ENCODE measurements around the gene KAZN. TPM values are rescaled to one million over a fixed set of nuclear protein-coding genes. Genes with fewer than 3 reads are reported as not detected.

Gene KAZN
- total and polyA plus RNA-seq, 2 donors (not counting 1 experiment from before 2014, with no cell fraction given) = 3.4 to 5.0 TPM

DNA sequence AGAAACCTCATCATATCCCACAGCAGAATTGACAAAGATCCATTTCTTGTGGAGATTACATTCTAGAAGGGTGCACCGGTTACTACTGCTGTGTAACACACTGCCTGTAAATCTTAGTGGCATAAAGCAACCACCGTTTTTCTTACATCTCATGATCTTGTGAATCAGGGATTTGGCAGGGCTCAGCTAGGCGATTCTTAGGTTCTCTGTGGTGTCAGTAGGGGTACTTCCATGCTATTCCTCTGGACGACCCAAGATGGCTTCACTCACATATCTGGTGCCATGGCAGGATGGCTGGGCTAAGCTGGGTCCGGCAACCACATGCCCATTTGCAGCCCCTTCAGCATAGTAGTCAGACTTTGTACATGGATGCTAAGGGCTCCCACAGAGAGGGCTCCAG lies 375.3 kb downstream of the KAZN start:
- peaks cover 2% of the 10 kb centered on the region for H3K79me2 ChIP-seq (ENCODE audit: control insufficient read depth, insufficient read depth, low read length)
- no peak overlapping the region for H2AFZ ChIP-seq (ENCODE audit: low read length)
- no peak overlapping the region for H3K27ac ChIP-seq (ENCODE audit: insufficient read depth, low read length)
- H3K27me3 ChIP-seq (ENCODE audit: control insufficient read depth, insufficient read depth, low read length) = no peaks in the 10 kb centered on the region
- no peak overlapping the region for H3K4me2 ChIP-seq (ENCODE audit: extremely low read depth, insufficient read depth, low read length)
- TF ChIP-seq CTCF (conservative IDR thresholded peaks at IDR 0.05 in 1 of 2, IDR thresholded peaks at IDR 0.05 in 1 of 2; ENCODE audit: low read depth in 1 of 2, low read length in 2 of 2) = no peak
- no peak for TF ChIP-seq EZH2 (IDR thresholded peaks at IDR 0.05; ENCODE audit: low read length, missing control alignments)
- no peaks in the 10 kb centered on the region for H3K9me3 ChIP-seq (ENCODE audit: control insufficient read depth, insufficient read depth, low read depth, low read length)
- H3K36me3 ChIP-seq (ENCODE audit: control insufficient read depth, insufficient read depth, low read length) = no peaks in the 10 kb centered on the region
- no peak for DNase-seq (ENCODE audit: low read depth in 2 of 2)
- no peaks in the 10 kb centered on the region for H4K20me1 ChIP-seq (ENCODE audit: control insufficient read depth, extremely low read depth, insufficient read depth, low read length)
- H3K9ac ChIP-seq (ENCODE audit: insufficient read depth, low read length) = no peak overlapping the region
- H3K4me1 ChIP-seq (ENCODE audit: control insufficient read depth, extremely low read depth, insufficient read depth, low read length) = peaks cover 16% of the 10 kb centered on the region
- H3K4me3 ChIP-seq (replicated peaks in 1 of 4; ENCODE audit: control extremely low read depth in 1 of 4, insufficient read depth in 1 of 4, low read depth in 3 of 4, low read length in 4 of 4) = no peak overlapping the region

GRCh38 chr1:14974361-14974760 lies 375.9 kb downstream of the KAZN start:
- Histone ChIP-seq H3K27me3 (ENCODE audit: control insufficient read depth, insufficient read depth, low read length) (no peaks in the 10 kb centered on the region), H3K9me3 (ENCODE audit: control insufficient read depth, insufficient read depth, low read depth, low read length) (no peaks in the 10 kb centered on the region), H3K79me2 (ENCODE audit: control insufficient read depth, insufficient read depth, low read length) (peaks cover 2% of the 10 kb centered on the region), H3K4me3 (replicated peaks in 1 of 4; ENCODE audit: control extremely low read depth in 1 of 4, insufficient read depth in 1 of 4, low read depth in 3 of 4, low read length in 4 of 4) (no peak overlapping the region), H3K9ac (ENCODE audit: insufficient read depth, low read length) (no peak overlapping the region), H3K4me2 (ENCODE audit: extremely low read depth, insufficient read depth, low read length) (no peak overlapping the region), H4K20me1 (ENCODE audit: control insufficient read depth, extremely low read depth, insufficient read depth, low read length) (no peaks in the 10 kb centered on the region), H3K27ac (ENCODE audit: insufficient read depth, low read length) (no peak overlapping the region), H3K36me3 (ENCODE audit: control insufficient read depth, insufficient read depth, low read length) (no peaks in the 10 kb centered on the region), H3K4me1 (ENCODE audit: control insufficient read depth, extremely low read depth, insufficient read depth, low read length) (peaks cover 11% of the 10 kb centered on the region), H2AFZ (ENCODE audit: low read length) (no peak overlapping the region)
- DNase-seq (ENCODE audit: low read depth in 2 of 2) = peak in 1 of 2 donors; percentile 33
- no peak for TF ChIP-seq CTCF (conservative IDR thresholded peaks at IDR 0.05 in 1 of 2, IDR thresholded peaks at IDR 0.05 in 1 of 2; ENCODE audit: low read depth in 1 of 2, low read length in 2 of 2)
- no peak for TF ChIP-seq EZH2 (IDR thresholded peaks at IDR 0.05; ENCODE audit: low read length, missing control alignments)

- no peak for DNase-seq (ENCODE audit: low read depth in 2 of 2)
- H3K4me2 ChIP-seq (ENCODE audit: extremely low read depth, insufficient read depth, low read length) = no peak overlapping the region
- H3K4me1 ChIP-seq (ENCODE audit: control insufficient read depth, extremely low read depth, insufficient read depth, low read length) = peaks cover 11% of the 10 kb centered on the region
- TF ChIP-seq CTCF (conservative IDR thresholded peaks at IDR 0.05 in 1 of 2, IDR thresholded peaks at IDR 0.05 in 1 of 2; ENCODE audit: low read depth in 1 of 2, low read length in 2 of 2) (no peak), EZH2 (IDR thresholded peaks at IDR 0.05; ENCODE audit: low read length, missing control alignments) (no peak)
- no peak overlapping the region for H3K4me3 ChIP-seq (replicated peaks in 1 of 4; ENCODE audit: control extremely low read depth in 1 of 4, insufficient read depth in 1 of 4, low read depth in 3 of 4, low read length in 4 of 4)
- no peak overlapping the region for H2AFZ ChIP-seq (ENCODE audit: low read length)
- no peaks in the 10 kb centered on the region for H3K9me3 ChIP-seq (ENCODE audit: control insufficient read depth, insufficient read depth, low read depth, low read length)
- no peaks in the 10 kb centered on the region for H4K20me1 ChIP-seq (ENCODE audit: control insufficient read depth, extremely low read depth, insufficient read depth, low read length)
- H3K79me2 ChIP-seq (ENCODE audit: control insufficient read depth, insufficient read depth, low read length) = peaks cover 2% of the 10 kb centered on the region
- no peaks in the 10 kb centered on the region for H3K27me3 ChIP-seq (ENCODE audit: control insufficient read depth, insufficient read depth, low read length)
- no peak overlapping the region for H3K27ac ChIP-seq (ENCODE audit: insufficient read depth, low read length)
- H3K9ac ChIP-seq (ENCODE audit: insufficient read depth, low read length) = no peak overlapping the region
- H3K36me3 ChIP-seq (ENCODE audit: control insufficient read depth, insufficient read depth, low read length) = no peaks in the 10 kb centered on the region
These were observed 376.6 kb downstream of the KAZN start for GRCh38 chr1:14975119-14975518.

All from fibroblast of lung (primary cell).